Stimulated activated naive CD4-positive, alpha-beta T cell (primary cell): ENCODE results near the gene LSP1.
"Not testable (repeated sequence)": the region's sequence is repeated elsewhere in the genome, so short reads cannot be mapped to it uniquely, and the experiment has no call there.

Experiments used
- DNase-seq, 6 experiments: peaks; one replicate each; lab custom pipeline; 2025; lab: John Stamatoyannopoulos, UW

LSP1 gene

DNA sequence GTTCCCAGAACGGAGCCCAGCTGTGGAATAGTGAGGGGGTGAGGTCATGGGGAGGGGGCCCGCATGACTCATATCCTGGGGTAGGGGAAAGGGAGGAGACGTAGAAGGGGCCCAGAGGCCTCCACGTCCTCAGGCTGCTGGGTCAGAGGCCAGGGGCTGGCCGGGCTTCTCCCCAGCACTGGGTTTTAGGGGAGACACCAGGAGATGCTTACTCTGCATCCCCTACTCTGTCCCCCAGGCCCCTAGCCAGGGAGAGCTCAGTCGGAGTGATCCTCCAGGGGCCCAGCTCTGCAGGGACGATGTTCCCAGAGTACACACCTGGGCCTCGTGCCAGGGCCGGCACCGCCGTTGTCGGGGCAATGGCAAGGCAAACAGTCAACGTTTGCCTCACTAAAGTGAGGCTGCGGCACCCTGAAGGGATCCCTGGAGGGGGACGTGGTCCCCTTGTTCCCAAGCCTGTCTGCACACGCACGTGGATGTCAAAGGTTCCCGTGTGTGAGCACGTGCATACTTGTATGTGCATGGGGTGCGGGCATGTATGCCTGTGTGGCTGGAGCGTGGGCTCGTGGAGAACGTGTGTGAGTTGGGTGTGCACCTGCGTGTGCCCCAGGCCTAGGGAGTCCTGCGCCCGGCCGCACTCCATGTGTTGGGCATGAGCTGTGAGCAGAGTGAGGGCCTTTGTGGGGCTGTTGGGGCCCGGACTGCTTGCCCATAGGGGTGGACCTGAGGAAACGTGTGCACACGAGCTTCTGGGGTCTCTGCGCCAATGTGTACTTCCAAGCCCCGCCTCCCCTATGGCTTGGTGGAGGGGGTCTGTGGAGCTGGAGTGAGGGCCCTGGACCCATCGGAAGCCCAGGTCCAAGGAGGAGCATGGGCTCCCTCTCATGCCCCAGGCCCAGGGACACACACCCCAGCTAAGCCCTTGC, 24.6 kb downstream of the LSP1 start:
- DNase-seq, result no peak

DNA sequence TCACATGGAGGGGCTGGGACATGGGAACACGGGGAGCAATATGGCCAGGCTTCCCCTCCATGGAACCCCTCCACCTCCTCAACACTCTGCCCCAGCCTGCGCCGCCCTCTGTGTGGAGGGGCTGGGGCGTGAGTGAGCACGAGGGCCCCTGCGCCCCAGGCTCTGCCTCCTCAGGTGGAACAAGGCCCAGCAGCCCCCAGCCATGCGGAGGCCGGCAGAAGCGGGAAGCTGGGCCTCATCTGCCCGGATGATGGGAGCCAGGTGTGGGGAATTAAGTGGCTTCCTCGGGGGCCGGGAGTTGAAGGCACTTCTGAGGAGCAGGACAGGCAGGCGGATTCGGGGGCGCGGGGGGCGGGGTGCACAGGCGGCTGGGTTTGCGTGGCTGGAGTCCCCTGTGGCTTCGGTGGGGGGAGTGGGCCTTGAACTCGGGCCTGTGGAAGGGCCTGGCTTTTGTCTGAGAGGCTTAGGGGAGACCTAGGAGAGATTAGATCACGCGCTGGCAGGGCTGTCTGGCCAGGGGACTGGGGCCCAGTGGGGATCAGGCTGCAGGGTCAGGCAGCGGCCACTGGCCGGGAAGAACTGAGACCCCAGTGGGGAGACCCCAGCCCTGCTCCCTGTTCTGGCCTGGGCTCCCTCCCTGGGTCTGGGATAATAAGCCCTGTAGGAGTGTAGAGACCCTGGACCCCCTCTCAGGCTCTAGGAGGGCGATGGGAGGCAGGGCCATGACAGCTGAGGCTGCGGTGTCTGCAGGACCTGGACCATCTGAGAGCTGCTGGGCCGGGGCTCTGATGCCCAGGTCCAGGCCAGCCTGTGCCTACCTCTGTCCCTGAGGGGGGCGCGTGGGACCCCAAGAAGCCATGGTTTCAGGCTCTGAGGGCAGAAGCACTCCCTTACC, 25.5 kb downstream of the LSP1 start:
- no peak for DNase-seq

DNA sequence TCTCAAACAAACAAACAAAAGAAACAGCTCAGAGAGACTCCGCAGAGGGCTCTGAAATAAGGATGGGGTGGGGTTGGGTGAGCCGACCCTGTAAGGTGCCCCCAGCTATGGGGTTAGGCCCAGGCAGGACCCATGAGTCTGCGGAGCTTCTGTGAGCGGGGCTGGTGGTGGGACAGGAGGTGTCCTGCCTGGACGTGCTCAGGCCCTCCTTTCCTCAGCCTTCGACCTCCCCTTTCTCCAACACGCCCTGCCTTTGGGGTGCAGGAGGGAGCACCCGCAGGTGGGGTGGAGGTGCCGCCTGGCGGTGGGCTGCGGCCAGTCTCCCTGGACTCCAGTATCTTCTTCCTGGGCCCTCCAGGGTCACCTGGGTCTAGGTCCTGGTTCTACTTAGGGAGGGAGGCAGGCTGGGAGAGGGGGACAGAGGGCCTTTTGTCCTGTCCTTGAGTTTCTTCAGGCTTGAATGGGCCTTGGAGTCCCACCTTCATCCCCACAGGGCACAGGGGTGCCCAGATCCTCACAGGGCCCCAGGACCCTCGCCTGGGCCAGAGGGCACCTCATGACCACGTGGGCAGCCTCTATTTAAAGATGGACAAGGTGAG, 26.6 kb downstream of the LSP1 start:
- DNase-seq, result no peak

DNA sequence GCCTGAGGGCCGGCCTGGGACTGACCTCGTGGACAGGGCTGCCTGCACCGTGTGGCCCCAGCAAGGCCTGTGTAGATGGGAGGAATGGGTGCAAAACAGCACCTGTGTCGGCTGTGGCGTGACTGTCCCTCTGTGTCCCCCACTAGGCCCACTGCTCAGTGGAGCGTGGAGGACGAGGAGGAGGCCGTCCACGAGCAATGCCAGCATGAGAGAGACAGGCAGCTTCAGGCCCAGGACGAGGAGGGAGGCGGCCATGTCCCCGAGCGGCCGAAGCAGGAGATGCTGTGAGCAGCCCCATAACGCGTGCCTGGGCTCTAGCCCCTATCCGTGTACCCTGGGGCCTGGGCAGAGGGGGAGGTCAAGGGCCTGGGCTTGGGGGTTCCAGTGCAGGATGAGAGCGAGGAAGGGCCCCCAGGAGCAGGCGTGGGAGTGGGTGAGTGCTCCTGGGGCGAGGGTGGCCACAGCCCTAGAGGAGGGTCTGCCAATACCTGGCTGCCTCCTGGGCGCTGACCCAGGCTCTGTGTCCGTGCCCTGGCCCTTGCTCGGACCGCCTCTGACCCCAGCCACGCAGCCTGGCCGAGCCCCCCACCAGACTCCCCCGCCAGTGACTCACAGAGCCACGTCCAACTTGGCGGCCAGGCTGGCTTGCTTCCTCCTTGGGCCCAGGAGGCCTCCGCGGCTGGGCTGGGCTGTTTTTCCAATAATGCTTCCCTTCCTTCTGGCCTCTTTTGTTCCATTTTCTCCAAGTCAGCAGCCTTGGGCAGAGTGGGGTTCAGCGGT, 27.2 kb downstream of the LSP1 start:
- DNase-seq, result no peak

DNA sequence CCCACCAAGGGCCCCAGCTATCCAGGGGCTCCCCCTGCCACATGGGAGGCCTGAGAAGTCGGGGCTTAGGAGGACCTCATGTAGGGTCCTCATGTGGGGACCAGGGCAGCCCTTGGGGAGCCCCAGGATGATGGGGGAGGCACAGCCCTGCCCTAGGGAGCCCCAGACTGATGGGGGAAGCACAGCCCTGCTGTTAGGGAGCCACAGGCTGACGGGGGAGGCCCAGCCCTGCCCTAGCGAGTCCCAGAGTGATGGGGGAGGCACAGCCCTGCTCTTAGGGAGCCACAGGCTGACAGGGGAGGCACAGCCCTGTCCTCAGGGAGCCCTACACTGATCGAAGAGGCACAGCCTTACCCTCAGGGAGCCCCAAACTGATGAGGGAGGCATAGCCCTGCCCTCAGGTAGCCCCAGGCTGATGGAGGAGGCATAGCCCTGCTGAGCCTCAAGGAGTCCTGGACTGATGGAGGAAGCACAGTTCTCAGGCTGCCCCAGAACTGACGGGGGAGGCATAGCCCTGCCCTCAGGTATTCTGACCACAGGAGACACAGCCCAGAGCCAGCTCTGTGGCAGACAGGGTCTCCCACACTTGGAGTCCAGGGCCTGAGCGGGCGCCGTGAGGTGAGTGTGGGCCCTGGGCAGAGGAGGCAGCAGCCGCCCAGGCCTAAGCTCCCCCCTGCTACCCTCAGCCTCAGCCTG, 28.0 kb downstream of the LSP1 start:
- DNase-seq, result no peak

DNA sequence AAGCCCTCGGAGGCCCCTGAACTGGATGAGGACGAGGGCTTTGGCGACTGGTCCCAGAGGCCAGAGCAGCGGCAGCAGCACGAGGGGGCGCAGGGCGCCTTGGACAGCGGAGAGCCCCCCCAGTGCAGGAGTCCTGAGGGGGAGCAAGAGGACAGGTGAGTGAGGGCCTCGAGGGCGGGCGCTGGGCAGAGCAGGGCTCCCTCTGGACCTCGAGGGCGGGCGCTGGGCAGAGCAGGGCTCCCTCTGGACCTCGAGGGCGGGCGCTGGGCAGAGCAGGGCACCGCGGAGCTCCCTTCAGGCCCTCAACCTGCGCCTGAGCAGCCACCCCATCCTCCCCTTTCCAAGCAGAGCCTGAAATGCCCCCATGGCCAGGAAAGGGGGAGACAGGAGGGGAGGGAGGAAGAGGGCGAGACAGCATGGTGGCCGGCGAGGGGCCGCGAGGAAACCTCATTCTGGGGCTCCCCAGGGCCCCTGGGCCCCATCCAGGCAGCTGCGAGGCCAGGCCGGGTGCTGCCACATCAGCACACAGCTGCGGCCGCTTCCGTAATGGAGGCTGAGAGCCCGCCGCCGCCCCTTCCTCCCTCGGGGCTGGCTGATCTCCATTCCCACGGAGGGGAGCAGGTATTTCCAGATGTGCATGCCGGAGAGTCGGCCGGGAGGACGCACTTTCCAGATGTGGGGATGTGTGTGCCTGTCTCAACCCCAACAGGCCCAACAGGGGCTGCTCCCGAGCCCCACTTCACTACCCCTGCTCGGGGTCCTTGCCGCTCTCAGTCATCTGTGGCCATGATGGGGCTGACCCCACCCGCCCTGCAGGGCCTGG, 28.8 kb downstream of the LSP1 start:
- peak in 1 of 6 experiments; percentile 41 for DNase-seq

DNA sequence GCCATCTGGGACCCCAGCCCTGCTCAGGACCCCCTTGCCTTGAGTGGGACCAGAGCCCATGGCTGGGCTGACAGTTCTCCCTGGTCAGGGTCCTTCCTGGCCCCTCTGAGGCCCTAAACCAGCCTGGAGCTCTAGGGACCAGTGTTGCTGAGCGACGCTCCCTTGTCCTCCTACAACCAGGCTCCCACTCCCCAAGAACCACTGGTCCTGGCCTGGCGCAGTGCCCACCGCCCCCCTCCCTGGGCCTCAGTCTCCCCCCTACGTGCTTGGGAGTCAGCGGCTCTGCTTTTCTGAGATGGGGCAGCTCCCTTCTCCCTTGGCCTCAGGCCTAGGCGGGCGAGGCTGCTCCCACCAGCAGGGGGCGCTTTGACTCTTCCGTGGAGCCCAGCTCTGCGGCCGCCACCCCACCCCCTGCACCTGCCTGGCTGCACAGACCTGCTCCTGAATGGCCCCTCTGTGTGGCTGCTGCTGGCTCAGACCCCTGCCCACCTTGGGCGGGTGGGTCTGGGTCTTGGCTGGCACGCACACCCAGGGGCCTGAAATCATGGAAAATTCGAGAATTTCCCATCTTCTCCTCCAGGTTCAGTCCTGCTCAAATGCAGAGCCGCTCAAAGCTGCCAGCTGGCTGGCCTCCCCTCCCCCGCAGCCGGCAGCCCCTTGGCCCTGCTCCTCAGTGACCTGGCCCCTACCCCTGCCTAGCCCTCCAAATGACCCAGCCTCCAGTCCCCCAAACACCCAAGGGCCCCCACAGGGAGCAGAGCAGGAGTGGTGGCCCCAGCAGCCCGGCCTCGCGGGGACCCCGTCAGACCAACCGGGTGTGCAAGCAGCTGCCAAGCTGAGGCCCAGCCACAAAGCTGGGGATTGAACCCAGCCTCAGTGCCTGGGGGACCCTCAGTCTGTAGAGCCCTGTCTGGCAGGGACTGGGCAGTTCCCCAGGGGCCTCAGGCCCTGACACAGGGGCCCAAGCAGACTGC, 29.7 kb downstream of the LSP1 start:
- peak; percentile 36 to 80 (median 69) for DNase-seq

DNA sequence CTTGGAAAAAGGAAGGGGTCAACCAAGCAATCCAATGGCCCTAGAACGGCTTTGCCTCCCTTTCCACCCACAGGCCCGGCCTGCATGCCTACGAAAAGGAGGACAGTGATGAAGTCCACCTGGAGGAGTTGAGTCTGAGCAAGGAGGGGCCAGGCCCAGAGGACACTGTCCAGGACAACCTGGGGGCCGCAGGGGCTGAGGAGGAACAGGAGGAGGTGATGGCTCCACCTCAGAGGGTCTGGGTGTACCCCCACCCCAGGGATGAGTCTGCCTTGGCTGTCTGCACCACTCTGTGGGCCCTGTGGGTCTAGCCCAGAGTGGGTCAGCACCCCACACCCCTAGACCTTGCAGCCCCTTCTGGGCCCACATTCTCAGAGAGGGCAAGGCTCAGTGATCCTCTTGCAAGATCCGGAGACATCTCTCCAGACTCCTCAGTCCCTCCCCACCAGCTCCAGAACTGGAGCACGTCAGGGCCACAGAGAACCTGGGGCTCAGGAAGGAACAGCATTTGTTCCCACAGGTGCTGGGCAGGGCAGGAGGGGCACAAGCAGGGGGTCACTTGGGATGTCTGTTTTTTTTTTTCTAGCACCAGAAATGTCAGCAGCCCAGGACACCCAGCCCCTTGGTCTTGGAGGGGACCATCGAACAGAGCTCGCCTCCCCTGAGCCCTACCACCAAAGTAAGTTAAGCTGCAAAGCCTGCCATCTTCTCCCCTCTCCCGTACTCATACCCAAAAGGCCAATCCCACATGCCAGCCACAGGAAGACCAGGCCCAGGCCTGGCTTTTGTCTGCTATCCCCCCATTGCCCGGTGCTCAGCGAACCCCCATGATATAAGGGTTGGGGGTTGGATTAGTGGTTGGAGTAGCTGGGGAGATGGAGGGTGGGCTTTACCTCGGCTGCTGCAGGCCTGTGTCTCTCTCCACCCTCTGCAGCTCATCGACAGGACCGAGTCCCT, 30.7 kb downstream of the LSP1 start:
- no peak for DNase-seq

DNA sequence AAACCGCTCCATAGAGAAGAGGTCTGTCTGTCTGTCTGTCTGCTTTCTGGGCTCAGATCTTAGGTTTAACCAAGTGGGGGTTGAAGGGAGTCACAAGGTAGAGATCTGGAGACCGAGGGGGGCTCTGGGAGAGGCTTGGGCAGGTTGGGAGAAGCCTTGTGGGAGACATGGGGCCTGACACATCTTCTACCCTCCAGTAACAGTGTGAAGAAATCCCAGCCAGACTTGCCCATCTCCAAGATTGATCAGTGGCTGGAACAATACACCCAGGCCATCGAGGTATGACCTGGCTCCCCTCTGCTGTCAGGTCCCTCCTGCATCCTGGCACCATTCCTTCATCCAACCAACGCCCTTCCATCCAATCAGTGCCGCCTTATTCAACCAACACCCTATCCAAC, 31.4 kb downstream of the LSP1 start:
- no peak for DNase-seq

DNA sequence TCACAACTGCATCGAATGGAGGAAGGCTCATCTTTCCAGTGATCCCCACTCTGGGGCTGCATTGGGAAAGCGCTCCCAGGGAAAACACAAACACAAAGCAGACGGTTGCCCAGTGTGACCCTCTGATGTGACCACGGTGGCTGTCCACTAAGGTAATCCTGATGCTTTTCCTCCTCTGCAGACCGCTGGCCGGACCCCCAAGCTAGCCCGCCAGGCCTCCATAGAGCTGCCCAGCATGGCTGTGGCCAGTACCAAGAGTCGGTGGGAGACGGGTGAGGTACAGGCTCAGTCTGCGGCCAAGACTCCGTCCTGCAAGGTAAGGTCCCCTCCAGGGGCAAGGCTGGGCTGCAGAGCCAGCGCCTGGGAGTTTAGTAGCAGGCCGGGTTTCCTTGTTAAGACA, 33.7 kb downstream of the LSP1 start:
- not testable (repeated sequence) for DNase-seq

DNA sequence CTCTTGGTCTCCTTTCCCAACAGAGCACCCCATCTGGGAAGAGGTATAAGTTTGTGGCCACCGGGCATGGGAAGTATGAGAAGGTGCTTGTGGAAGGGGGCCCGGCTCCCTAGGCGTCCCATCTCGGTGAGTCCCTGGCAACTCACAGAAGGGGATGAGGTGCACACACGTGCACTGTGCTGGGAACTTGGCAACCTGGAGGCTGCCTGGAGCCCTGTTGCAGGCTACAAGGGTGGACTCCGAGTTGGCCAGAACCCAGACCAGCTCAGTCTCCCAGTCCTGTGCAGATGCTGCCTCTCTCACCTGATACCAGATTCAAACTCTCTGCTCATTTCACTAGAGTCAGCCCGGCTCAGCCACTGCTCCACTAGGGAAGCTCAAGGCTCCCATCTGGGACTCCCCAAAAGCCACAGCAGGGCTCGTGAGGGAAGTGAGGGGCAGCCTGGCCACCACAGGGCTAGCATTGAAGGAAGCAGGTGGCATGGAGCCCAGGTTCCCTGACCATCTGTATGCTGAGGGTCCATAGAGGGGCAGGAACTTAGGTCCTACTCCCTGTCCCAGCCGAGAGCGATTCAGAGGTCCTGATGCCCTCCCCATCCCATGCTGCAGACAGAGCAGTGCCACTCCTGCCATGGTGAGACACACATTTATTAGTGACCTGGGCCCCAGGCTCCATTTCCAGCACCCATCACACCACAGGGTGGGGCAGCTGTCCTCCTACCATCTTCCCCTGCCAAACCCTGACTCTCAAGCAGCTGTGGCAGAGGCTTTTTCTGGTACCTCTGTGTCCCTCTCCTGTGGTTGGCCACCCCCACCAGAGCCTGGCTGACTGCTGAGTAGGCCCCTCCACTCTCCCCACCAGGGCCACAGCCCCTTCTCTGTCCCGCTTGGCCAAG, 34.8 kb downstream of the LSP1 start:
- DNase-seq, result no peak

DNA sequence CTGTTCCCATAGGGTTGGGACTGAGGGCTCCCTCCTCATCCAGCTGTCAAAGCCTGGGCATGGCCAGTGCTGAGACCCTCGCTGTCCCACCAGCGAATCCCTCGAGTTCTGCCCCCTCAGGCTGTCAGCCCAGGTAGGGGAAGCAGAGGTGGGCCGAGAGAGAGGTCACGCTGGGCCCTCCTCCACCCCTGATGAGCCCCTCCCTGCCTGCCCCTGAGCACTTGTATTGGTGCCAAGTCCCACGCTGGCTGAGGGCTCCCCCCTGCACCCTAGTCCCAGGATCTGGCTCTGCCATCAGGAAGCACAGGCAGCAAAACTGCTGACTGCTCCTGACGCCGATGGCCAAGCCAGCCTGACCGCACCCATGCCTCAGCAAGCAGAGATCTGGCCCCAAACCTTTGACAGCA, 35.5 kb downstream of the LSP1 start:
- no peak for DNase-seq

DNA sequence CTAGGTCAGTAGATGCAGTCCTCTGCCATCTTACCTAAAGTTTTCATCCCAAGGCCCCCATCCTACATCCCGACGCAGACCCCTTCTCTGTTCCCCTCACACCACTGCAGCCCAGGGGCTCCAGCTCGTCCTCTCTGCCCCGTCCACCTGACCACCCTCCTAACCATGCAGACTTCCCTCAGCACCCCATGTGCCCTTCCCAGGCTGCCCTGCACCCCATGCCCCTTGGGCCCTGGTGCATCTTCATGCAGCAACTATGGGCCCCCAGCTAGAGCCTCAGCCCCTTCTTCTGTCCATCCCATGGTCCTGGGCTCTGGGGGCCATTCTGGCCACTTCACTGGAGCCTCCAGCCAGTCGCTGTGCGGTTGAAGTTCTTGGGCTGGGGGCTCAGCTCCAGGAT, 35.9 kb downstream of the LSP1 start:
- DNase-seq, result peak in 1 of 6 experiments; percentile 29

DNA sequence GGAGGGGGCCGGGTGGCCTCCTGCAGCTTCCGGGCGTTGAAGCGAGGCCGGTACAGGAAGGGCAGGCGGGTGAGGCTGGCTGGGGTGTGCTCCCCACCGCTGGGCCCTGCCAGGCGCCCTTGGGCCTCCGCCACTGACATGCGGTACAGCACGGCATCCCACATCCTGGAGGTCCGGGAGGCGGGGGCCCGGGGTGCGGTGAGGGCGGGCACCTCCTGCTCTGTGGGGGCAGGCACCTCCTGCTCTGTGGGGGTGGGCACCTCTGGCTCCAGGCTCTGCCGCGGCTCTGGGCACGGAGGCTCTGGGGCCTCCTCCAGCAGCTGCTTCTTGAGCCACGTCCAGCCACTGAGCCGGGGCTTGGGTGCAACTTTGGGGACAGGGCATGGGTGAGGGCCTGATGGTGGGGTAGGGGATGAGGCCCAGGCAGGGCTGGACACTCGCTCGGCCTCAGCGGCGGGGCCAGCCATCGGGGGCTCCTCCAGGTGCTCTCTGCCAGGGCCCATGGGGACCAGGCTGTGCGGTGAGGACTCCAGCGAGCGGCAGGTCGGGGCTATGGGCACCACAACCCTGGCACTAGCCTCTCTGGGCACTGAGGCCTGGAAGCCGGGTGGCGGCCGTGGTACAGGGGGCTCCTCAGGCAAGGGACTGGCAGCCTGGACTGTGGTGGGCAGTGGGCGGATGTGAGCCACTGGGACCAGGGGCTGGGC, 36.5 kb downstream of the LSP1 start:
- peak; percentile 53 to 83 (median 72) for DNase-seq

DNA sequence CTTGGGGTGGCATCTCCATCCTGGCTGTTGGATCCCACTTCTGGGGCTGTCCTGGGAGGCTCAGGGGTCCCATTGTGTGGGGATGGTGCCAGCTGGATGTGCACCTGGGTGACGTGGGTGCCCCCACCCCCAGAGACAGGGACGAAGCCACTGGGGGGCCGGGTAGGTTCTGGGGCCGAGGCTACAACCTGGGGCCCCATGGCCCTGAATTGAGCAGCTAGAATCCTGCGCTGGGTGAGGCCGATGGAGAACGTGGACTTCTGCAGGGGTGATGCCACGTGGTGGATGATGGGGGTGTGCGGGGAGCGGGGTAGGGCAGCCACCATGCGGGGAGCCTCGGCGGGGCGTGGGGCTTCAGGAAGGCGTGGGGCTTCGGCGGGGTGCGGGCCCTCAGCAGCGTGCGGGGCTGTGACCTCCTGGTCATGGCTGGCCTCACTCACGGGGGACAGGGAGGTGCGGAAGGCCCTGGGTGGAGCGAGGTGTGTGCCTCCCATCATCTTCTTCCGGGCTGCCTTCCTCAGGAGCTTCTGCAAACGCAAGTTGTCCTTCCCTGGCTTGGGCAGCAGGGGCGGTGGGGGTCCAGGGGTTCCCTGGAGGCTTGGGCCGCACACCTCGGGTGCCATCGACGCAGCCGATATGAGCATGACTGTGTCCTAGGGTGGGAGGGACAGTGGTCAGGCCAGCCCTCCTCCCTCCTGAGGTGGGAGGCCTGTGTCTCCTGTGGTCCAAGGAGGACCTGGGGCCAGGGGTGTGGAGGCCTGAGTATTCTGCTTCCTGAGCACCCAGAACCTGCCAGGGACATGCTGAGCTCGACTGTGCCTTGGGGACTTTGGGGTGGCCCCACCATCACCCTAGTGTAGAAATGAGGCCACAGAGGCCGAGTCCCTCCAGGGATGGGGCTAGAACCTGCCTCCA, 37.3 kb downstream of the LSP1 start:
- peak in 2 of 6 experiments; percentile 43 to 50 for DNase-seq
